Brain microvascular endothelial cell (primary cell): ENCODE results near the gene RFC4.
"Not testable (repeated sequence)": the region's sequence is repeated elsewhere in the genome, so short reads cannot be mapped to it uniquely, and the experiment has no call there.

Source experiments
- DNase-seq: peaks from one replicate; pipeline ENCODE4 v3.0.0-alpha.2; 2020
- H3K27ac ChIP-seq: fragments of 250-450 bp; sonication (Bioruptor Pico); 2 replicates; pipeline ENCODE4 v1.5.1; 2020; ENCODE audit warnings: mild to moderate bottlenecking, moderate library complexity
- H3K27me3 ChIP-seq: fragments of 250-450 bp; sonication (Bioruptor Pico); replicated peaks from 2 replicates; pipeline ENCODE4 v1.5.1; 2020; ENCODE audit warnings: mild to moderate bottlenecking
- H3K36me3 ChIP-seq: fragments of 250-450 bp; sonication (Bioruptor Pico); replicated peaks from 2 replicates; pipeline ENCODE4 v1.5.1; 2020; ENCODE audit warnings: mild to moderate bottlenecking
- H3K4me3 ChIP-seq: 2 replicates; pipeline ENCODE4 v1.5.1; 2011; ENCODE audit warnings: low read depth, mild to moderate bottlenecking, control low read depth, low read length, moderate library complexity
- in situ Hi-C: cut with HindIII; loops from 2 replicates; pipeline ENCODE4 v1.10.0; 2017; ENCODE audit warnings: low sequenced_read_pairs, low pct_ligation_motif_present
- TF ChIP-seq, protein P1 (sequence below): IDR thresholded peaks from 2 replicates; pipeline ENCODE4 v1.5.1; 2011; ENCODE audit warnings: low read depth, mild to moderate bottlenecking, moderate library complexity, low read length, control low read depth, inconsistent platforms; ENCODE audit errors: missing control alignments

RFC4 gene

DNA sequence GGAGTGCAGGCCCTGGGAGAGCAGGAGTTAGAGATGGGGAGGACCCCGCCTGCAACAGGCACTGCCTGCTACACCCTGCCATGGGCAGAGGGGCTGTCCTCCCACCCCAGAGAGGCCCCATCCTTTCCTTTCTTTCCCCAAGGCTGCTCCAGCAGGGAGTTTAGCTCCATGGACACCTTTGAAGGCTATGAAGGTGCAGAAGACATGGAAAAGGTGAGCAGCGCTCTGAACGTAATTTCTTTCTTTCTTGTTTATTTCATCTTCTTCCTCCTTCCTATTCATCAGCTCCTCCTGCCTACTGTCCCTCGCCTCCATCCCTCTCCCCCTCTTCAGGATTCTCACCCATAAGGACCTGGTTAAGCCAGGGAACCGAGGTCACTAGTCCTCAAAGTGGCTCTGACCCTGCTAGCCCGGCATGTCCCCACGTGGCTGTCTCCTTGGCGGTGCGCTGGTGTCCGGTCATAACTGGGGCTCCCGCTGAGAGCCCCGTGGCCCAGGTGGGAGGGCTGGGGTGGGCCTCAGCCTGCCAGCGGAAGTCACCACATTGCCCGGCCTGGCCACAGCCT, 20.2 kb upstream of the RFC4 start:
- TF ChIP-seq, protein P1, sequence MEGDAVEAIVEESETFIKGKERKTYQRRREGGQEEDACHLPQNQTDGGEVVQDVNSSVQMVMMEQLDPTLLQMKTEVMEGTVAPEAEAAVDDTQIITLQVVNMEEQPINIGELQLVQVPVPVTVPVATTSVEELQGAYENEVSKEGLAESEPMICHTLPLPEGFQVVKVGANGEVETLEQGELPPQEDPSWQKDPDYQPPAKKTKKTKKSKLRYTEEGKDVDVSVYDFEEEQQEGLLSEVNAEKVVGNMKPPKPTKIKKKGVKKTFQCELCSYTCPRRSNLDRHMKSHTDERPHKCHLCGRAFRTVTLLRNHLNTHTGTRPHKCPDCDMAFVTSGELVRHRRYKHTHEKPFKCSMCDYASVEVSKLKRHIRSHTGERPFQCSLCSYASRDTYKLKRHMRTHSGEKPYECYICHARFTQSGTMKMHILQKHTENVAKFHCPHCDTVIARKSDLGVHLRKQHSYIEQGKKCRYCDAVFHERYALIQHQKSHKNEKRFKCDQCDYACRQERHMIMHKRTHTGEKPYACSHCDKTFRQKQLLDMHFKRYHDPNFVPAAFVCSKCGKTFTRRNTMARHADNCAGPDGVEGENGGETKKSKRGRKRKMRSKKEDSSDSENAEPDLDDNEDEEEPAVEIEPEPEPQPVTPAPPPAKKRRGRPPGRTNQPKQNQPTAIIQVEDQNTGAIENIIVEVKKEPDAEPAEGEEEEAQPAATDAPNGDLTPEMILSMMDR, result no peak
- Histone ChIP-seq H3K27me3 (peaks cover 17% of the 10 kb centered on the region), H3K36me3 (no peaks in the 10 kb centered on the region), H3K4me3 (peak overlapping the region; percentile 59), H3K27ac (no peak overlapping the region)
- in situ Hi-C loops, result no loop called here
- no peak for DNase-seq

DNA sequence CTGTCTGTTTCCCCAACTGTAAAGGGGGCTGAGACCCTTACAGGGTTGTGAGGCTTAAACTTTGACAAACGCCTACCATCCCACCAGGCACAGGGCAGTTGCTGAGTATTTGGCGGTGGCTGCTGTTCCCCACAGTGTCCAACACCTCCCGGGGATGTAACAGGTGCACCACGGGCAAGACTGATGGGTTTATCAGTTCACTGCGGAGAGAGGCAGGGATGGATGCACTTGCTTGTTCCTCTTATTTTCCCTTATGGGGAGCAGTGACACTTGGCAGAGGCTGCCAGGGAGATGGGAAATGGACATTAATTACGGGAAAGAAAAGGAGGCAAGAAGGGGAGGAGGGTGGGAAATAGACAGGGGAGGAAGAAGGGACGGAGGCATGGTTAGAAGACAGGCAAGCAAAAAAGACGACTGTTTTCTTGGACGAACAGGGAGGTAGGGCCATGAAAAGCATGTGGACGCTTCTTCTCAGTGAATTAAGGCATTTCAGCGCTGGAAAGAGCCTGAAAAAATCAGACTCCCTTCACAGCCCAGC, 19.7 kb upstream of the RFC4 start:
- Histone ChIP-seq H3K36me3 (no peaks in the 10 kb centered on the region), H3K4me3 (peak overlapping the region; percentile 59), H3K27me3 (peaks cover 17% of the 10 kb centered on the region), H3K27ac (no peak overlapping the region)
- TF ChIP-seq, protein P1, result no peak
- no peak for DNase-seq
- in situ Hi-C loops, result no loop called here

DNA sequence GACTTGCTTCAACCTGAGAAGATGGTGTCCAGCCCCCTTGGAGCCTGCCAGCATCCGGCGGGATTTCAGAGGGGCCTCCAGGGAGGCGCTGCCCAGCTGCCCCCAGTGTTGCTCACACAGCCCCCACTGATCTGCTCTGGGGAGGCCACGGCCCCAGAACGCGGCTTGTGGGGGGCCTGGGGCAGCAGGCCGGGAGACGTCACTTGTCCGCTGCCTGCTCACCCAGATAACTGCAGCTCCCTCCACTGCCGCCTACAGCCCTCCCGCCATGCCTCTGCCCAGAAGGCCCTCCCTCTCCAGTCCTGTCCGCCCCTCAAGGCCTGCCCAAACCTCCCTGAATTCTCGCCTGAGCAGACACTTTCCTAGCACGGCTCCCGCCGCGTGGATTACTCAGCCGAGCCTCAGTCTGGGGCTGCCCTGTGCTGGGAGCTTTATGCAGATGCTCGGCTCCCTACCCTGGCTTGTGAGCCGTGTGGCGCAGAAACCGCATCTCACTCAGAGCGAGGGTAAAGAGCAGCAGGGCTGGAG, 19.1 kb upstream of the RFC4 start:
- Histone ChIP-seq H3K27ac (no peak overlapping the region), H3K27me3 (peaks cover 17% of the 10 kb centered on the region), H3K4me3 (peak overlapping the region; percentile 33), H3K36me3 (no peaks in the 10 kb centered on the region)
- TF ChIP-seq, protein P1, result no peak
- DNase-seq, result peak; percentile 77
- in situ Hi-C loops, result no loop called here

DNA sequence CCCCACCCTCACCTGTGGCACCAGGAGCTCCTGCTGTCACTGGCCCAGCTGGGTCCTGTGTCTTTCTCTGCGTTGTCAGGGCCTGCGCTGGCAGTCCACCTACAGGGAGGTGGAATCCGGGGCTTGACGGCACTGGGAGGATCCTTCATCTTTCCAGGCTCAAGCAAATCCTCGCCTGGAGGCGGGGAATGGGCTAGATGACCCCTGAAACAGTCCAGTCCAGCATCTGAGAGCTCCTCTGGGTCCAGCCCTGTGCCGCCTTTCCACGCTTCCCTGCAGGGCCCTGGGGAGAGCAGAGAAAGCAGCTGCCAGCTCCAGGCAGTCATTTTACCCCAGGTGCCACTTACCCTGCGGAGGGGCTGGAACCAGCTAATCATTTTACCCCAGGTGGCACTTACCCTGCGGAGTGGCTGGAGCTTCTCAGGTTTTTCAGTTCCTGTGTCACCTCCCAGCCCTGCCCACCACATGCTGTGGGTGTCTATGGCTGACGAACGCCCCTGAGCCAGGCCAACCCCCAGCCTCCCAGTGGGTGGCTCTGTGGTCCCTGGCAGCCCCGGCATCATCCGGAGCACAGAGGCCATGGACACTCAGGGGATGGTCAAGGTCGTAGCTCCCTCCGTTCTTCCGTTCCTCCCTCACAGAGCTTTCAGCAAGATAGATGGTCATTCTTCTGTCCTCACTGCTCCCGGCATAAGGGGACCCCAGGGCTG, 18.3 kb upstream of the RFC4 start:
- Histone ChIP-seq H3K4me3 (no peak overlapping the region), H3K27ac (no peak overlapping the region), H3K27me3 (peaks cover 10% of the 10 kb centered on the region), H3K36me3 (no peaks in the 10 kb centered on the region)
- in situ Hi-C loops, result loop anchor here (25.0 kb wide), 1 partner anchor 212 kb away; the partner anchor contains the start of gene AHSG
- no peak for DNase-seq
- TF ChIP-seq, protein P1, result no peak

DNA sequence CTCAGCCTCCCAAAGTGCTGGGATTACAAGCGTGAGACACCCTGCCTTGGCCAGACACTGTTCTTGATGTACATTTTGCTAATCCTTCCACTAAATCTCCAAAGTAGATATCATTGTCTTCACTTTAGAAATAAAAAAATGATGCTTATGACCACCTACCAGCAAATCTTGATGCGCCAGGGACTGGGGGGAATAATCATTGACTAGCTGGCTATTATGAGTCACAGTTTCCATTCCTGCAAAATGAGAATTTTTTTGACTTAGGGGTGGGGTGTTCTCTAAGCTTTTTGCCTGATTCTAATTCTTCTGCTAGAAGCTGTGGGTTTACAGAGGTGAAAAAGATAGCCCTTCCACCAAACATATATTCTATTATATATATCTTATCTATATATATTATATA, 17.1 kb upstream of the RFC4 start:
- no peak overlapping the region for H3K4me3 ChIP-seq
- no peaks in the 10 kb centered on the region for H3K36me3 ChIP-seq
- no peak overlapping the region for H3K27ac ChIP-seq
- TF ChIP-seq, protein P1, result no peak
- in situ Hi-C loops, result loop anchor here (25.0 kb wide), 1 partner anchor 211 kb away; the partner anchor contains the start of gene AHSG
- H3K27me3 ChIP-seq, result peaks cover 4% of the 10 kb centered on the region
- DNase-seq, result no peak

DNA sequence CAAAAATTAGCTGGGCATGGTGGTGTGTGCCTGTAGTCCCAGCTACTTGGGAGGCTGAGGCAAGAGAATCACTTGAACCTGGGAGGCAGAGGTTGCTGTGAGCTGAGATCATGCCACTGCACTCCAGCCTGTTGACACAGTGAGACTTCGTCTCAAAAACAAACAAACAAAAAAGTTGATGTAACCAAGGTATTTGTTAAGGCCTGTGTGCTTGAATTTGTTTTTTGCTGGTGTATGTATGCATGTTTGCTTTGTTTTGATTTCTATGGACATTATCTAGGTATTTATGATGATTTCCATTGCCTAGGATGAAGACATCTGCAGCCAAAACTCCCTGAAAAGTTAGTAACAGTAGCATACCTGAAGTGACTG, 16.1 kb upstream of the RFC4 start:
- in situ Hi-C loops, result loop anchor here (25.0 kb wide), 1 partner anchor 210 kb away; the partner anchor contains the start of gene AHSG
- DNase-seq, H3K4me3 ChIP-seq, H3K36me3 ChIP-seq, H3K27me3 ChIP-seq: not testable (repeated sequence)
- peak overlapping the region; percentile 63 for H3K27ac ChIP-seq
